Measurements from ENCODE around the gene PRR11. TPM values are rescaled to one million over a fixed set of nuclear protein-coding genes. Genes with fewer than 3 reads are reported as not detected.
"Not testable (repeated sequence)": the region's sequence is repeated elsewhere in the genome, so short reads cannot be mapped to it uniquely, and the experiment has no call there.

Gene PRR11
- 4.0 and 12.2 TPM in 2 replicates for total RNA-seq

DNA sequence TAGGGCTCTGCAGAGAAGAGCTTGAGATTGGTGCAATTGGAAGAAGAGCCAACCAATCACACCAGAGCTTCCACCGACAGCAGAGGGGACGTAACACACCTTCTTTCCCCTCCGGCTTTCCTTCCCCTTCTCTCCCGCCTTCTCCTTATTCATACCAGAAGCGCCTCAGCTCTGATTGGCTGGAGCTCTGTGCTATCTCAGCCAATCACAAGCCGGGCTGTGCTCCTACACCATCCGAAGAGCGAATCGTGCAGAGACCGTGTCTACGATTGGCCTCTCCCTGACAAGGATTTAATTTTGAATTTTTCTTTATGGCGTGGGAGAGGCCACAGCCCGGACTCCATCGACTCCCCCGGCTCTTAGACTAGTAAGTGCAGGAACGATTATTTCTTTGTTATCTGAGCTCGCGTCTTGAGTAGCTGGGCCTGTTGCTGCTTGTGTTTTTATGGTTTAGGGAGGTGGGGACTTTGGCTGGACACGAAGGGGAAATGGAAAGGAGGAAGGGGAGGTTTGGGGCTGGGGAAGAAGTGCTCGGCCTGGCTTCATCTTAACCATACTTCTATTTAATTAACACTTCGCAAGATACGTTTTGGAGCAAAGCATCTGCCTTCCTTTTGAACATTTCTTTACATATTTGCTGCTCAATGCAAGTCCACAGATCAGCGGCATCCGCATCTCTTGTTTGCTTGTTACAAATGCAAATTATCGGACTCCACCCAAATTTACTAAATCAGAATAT is at the start of gene PRR11:
TSS of gene PRR11 (plus strand) at position 308 of the 739 bp plus-strand sequence. CDS start 14,007 bp downstream, outside the sequence.
- DNase-seq (ENCODE audit: low read depth in 2 of 2): peak; percentile 100

DNA sequence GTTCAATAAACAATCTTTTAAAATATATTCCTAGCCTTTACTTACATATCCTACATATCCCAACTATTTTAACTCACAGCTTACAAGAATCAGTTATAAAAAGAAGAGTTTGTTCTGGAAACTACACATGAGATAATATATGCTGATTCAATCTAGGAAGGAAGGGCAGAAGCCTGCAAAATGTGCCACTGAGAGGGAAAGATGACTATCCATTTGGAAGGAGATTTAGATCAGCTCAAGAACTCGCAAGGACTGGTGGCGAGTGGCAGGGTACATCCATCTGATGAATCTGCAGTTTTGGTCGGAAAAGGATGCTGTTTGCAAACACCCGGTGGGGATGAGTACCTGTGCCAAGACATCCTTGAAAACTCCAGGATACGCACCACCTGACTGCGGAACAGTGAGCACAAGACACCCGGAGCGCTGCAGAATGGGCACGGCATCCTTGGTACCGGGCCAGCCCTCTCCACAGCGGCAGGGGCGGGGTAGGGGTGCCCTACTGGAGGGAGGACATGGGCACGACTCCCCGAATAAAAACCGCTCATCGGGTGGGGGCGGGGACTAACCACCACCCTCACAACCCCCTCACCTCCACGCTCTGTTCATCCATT is 49.6 kb upstream of the PRR11 start:
- peak in 1 of 2 donors; percentile 43 for DNase-seq (ENCODE audit: low read depth in 2 of 2)

DNA sequence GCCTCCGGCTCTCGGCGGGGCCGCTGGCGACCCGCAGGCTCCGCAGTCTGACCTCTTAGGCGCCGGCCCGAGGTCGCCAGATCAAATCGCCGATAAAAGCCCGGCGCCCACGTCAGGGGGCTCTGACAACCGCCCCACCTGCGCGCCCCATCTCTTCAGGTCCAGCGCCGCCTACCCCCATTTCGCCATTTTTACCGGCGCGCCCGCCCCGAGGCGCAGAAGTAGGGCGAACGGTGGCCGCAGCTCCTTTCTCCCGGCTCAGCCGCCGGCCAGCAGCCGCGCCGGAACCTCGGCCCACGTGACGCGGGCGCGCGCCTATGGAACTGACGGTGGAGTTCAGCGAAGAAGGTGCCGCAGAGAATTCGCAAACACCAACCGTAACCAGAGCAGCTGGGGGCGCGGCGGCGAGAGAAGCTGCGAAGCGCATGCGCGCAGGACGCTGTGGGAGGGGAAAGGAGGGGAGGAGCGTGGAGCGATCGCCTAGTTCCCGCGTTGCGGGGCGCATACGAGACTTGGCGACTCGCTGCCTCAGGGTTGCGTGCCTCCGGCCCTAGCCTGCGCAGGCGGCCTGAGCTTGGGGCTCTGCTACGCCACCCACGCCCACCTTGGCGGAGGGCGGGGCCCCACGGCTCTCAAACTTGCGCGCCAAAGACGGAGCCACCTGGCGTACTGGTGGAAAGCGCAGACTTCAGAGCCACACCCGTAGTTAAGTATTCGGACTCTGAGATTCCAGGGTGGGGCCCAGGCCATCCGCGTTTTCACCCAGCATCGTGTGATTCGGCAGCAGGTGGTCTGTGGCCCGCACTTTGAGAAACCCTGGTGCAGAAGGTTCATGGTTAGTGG is 48.9 kb upstream of the PRR11 start, which contains the start of gene TRIM37:
TSS of gene TRIM37 (minus strand) at position 418 of the 843 bp plus-strand sequence. CDS start 419 bp downstream, outside the sequence.
- DNase-seq (ENCODE audit: low read depth in 2 of 2): peak; percentile 97 to 99

GRCh38 chr17:59107306-59107670 is 48.3 kb upstream of the PRR11 start:
- no peak for DNase-seq (ENCODE audit: low read depth in 2 of 2)

GRCh38 chr17:59108400-59109102 is 47.0 kb upstream of the PRR11 start:
- no peak for DNase-seq (ENCODE audit: low read depth in 2 of 2)

DNA sequence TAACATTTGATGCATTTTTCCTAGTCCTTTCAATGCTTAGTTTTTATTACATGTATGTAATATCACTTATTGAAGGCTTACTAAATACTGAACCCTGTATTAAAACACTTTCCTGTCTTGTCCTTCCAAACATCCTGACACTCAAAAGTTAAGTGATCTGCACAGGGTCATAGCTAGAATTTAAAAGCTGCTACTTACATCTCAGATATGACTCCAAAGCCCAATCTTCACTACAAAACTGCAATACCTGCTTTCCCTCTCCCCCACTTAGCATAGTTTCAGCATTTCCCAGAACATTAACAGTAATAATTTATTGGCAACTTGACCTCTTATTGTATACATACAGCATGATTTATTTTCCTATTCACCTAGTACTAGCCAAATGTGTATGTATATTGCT is 44.6 kb upstream of the PRR11 start:
- DNase-seq (ENCODE audit: low read depth in 2 of 2): no peak

GRCh38 chr17:59111539-59111938 is 44.0 kb upstream of the PRR11 start:
- no peak for DNase-seq (ENCODE audit: low read depth in 2 of 2)

DNA sequence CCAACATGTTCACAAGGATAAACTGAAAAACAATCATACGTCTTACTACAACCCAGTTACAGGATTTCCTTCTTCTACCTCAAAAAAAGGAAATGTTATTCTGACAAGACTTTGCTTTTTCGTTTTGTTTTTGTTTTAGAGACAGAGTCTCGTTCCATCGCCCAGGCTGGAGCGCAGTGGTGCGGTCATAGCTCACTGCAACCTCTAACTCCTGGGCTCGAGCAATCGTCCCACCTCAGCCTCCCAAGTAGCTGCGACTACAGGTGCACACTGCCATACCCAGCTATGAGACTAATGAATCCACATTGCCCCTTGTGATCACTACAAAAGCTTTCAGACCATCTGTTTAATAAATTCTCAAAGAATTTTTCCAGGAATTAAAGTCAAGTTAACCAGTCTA is 40.1 kb upstream of the PRR11 start:
- DNase-seq (ENCODE audit: low read depth in 2 of 2): no peak

DNA sequence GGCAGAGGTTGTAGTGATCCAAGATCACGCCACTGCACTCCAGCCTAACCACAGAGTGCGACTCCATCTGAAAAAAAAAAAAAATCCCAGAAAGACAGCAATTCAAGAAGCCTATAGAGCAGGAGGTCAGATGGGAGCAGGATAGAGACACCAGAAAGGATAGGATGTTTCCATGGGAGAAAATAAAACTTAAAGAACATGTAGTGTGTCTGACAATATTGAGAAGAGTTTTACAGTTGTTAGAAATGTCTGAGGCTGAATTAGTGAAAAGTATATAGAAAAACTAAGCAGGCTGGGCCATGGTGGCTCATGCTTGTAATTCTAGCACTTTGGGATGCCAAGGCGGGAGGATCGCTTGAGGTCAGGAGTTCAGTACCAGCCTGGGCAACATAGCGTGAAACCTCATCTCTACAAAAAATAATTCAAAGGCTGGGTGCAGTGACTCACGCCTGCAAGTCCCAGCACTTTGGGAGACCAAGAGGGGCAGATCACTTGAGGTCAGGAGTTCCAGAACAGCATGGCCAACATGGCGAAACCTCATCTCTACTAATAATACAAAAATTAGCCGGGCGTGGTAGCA is 33.6 kb upstream of the PRR11 start:
- DNase-seq (ENCODE audit: low read depth in 2 of 2): no peak

DNA sequence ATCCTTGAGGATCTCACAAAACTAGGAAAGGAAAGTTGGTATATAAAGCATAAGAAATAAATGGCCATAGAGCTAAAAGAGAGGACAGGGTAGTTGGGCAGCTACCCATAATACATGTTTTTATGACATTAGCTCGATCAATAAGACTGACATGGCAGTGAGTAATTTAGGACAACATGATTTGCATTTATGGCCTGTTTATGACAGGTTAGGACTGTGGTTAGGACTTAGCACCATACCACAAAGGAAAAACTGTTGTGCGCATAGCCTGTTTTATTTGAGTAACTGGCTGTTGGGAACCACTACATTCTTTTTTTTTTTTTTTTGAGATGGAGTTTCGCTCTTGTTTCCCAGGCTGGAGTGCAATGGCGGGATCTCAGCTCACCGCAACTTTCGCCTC is 30.9 kb upstream of the PRR11 start:
- no peak for DNase-seq (ENCODE audit: low read depth in 2 of 2)

- DNase-seq (ENCODE audit: low read depth in 2 of 2): no peak
Measured at GRCh38 chr17:59126809-59127417, 28.6 kb upstream of the PRR11 start.

DNA sequence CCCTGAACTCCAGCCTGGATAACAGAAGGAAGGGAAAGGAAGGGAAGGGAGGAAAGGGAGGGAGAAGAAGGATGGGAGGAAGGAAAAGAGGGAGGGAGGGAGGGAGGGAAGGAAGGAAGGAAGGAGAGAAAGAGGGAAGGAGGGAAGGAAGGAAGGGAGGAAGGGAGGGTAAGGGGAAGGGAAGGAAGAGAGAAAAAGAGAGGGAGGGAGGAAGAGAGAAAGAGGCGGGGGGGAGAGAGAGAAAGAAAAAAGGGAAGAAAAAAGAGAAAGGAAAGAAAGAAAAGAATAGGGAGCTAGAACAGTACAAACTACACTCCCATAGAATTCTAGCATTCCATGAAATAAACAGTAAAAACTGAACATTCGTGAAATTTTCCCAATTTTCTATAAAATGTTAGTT is 25.7 kb upstream of the PRR11 start:
- no peak for DNase-seq (ENCODE audit: low read depth in 2 of 2)

DNA sequence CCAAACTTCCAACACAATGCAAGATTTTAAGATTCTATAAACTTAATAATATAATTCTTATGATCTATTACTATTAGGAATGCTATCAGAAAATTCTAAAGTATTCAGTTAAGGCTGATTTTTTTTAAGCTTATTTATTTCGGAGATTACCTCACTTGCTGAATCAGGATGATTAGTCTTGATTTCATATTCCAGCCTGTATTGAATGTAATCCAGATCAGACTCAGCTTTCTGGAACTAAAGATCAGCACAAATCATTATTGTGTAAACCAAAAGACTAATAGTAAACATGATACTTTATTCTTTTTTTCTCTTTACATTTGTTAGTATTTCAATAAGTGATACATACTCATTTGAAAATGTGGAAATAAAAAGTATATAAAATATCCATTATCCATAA is 24.4 kb upstream of the PRR11 start:
- DNase-seq (ENCODE audit: low read depth in 2 of 2): no peak

GRCh38 chr17:59138339-59138738 is 17.2 kb upstream of the PRR11 start:
- not testable (repeated sequence) for DNase-seq (ENCODE audit: low read depth in 2 of 2)

- no peak for DNase-seq (ENCODE audit: low read depth in 2 of 2)
Measured at GRCh38 chr17:59139939-59140338, 15.6 kb upstream of the PRR11 start.

DNA sequence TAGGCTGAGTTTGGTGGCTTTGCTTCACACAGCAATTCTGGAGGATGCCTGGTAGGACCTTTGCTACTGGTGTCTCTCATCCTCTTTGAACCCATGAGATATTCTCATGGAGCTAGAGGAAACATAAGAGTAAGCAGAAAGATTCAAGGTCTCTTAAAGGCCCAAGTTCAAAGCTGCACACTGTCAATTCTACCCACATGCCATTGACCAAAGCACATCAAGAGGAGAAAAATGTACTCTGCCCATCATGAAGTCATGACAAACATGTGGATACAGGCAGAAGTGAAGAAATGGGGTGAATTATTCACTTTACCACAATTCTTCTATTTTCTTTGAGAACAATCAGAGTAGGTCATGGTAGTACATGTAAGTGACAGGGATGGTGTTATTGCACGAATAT is 13.7 kb upstream of the PRR11 start:
- DNase-seq (ENCODE audit: low read depth in 2 of 2): no peak

DNA sequence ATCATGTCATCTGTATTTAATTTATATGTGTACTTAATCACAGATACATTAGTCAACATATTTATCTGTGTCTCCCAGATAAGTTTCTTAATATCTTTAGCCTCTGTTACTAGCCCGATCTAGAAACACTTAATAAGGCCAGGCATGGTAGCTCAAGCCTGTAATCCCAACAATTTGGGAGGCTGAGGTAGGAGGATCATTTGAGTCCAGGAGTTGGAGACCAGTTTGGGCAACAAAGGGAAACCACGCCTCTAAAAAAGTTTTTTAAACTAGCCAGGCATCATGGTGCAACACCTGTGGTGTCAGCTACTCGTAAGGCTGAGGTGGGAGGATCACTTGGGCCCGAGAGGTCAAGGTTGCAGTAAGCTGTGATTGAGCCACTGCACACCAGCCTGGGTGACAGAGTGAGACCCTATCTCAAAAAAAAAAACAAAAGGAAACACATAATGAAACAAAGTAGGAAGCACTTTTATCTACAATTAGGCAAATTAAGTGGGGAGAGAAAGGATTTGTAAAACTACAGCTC is 9.9 kb upstream of the PRR11 start:
- DNase-seq (ENCODE audit: low read depth in 2 of 2): no peak

DNA sequence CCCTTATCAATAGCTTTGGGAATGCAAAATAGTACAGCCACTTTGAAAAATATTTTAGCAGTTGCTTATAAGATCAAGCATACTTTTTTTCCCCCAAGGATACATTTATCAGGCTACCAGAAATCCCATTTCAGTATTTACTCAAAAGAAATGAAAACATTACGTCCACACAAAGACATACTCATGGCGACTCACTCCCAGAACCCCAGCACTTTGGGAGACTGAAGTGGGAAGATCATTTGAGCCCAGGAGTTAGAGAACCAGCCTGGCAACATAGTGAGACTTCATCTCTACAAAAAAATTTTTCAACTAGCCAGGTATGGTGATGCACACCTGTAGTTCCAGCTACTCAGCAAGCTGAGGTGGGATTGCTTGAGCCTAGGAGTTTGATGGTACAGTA is 6.5 kb upstream of the PRR11 start:
- DNase-seq (ENCODE audit: low read depth in 2 of 2): peak in 1 of 2 donors; percentile 12

DNA sequence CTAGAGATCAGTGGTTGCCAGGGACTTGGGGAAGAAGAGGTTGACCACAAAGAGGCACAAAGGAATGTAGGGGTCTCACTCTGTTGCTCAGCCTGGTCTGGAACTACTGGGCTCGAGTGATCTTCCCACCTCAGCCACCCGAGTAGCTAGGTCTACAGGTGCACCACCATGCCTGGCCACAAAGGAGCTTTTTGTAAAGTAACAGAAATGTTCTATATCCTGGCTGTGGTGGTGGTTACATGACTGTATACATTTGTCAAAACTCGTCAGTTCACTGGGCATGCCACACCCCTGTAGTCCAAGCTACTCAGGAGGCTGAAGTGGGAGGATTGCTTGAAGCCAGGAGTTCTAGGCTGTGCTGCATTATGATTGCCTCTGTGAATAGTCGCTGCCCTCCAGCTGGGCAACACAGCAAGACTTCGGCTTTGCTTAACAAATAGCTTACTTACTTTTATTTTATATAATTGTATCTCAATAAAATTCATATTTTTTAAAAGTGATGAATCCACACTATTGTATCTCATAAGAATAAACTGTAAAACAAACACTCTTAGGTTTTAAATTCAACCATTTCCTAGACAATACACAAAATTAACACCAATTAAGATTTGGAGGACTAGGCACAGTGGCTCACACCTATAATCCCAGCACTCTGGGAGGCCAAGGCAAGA is 5.6 kb upstream of the PRR11 start:
- DNase-seq (ENCODE audit: low read depth in 2 of 2): no peak

- DNase-seq (ENCODE audit: low read depth in 2 of 2): no peak
Measured at GRCh38 chr17:59151006-59151405, 4.5 kb upstream of the PRR11 start.

All from dermis microvascular lymphatic vessel endothelial cell (primary cell).